Endothelial cell (in vitro differentiated cells): ENCODE data around the gene FBXL19. TPM values are rescaled to one million over a fixed set of nuclear protein-coding genes. Genes with fewer than 3 reads are reported as not detected.
"Not testable (repeated sequence)": the region's sequence is repeated elsewhere in the genome, so short reads cannot be mapped to it uniquely, and the experiment has no call there.

Experiments used
- DNase-seq: peaks from one replicate; pipeline ENCODE4 v3.0.0; 2021; ENCODE audit warnings: low spot score
- H3K27ac Mint-ChIP-seq: one replicate; pipeline ENCODE4 v1.8.0; 2021; ENCODE audit warnings: mixed read lengths, inconsistent platforms; ENCODE audit not compliant: unreplicated experiment
- H3K27me3 Mint-ChIP-seq: one replicate; pipeline ENCODE4 v1.8.0; 2021; ENCODE audit warnings: mild to moderate bottlenecking, moderate library complexity, mixed read lengths, inconsistent platforms; ENCODE audit not compliant: unreplicated experiment
- H3K36me3 Mint-ChIP-seq: one replicate; pipeline ENCODE4 v1.8.0; 2021; ENCODE audit warnings: mild to moderate bottlenecking, low read depth, mixed read lengths, inconsistent platforms; ENCODE audit not compliant: unreplicated experiment
- H3K4me1 Mint-ChIP-seq: one replicate; pipeline ENCODE4 v1.8.0; 2021; ENCODE audit warnings: mild to moderate bottlenecking, mixed read lengths, inconsistent platforms; ENCODE audit not compliant: unreplicated experiment
- H3K4me3 Mint-ChIP-seq: one replicate; pipeline ENCODE4 v1.8.0; 2021; ENCODE audit warnings: mild to moderate bottlenecking, mixed read lengths, inconsistent platforms; ENCODE audit not compliant: unreplicated experiment
- H3K9me3 Mint-ChIP-seq: one replicate; pipeline ENCODE4 v1.8.0; 2021; ENCODE audit warnings: mixed read lengths, inconsistent platforms; ENCODE audit not compliant: unreplicated experiment
- total RNA-seq: library from RNA; stranded (reverse); fragmentation: NEBNext Ultra II Directional; extraction: Animal tissue kit (Norgen Biotek cat#: 25700); gene quantifications from one replicate; pipeline ENCODE4 v1.2.1, GENCODE V29; 2021; ENCODE audit not compliant: unreplicated experiment
- TF ChIP-seq, protein P1 (sequence below): fragments of 200-600 bp; sonication (generic); IDR thresholded peaks from one replicate; pipeline ENCODE4 v1.5.0; 2021; ENCODE audit warnings: antibody characterized with exemption; ENCODE audit not compliant: unreplicated experiment

Gene FBXL19
- total RNA-seq, 1 donor from 2014 or later: 117 TPM

DNA sequence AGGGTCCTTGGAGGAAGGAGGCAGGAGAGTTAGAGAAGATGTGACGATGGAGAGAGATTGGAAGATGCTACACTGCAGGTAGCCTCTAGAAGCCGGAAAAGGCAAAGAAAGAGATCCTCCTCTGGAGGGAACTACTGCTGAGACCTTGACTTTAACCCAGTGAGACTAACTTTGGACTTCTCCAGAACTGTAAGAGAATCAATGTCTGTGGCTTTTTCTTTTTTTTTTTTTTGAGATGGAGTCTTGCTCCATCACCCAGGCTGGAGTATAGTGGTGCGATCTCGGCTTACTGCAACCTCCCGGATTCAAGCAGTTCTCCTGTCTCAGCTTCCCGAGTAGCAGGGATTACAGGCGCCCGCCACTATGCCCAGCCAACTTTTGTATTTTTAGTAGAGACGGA, 38.2 kb upstream of the FBXL19 start:
- TF ChIP-seq, protein P1, sequence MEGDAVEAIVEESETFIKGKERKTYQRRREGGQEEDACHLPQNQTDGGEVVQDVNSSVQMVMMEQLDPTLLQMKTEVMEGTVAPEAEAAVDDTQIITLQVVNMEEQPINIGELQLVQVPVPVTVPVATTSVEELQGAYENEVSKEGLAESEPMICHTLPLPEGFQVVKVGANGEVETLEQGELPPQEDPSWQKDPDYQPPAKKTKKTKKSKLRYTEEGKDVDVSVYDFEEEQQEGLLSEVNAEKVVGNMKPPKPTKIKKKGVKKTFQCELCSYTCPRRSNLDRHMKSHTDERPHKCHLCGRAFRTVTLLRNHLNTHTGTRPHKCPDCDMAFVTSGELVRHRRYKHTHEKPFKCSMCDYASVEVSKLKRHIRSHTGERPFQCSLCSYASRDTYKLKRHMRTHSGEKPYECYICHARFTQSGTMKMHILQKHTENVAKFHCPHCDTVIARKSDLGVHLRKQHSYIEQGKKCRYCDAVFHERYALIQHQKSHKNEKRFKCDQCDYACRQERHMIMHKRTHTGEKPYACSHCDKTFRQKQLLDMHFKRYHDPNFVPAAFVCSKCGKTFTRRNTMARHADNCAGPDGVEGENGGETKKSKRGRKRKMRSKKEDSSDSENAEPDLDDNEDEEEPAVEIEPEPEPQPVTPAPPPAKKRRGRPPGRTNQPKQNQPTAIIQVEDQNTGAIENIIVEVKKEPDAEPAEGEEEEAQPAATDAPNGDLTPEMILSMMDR: no peak
- peak overlapping the region; percentile 51 for H3K4me3 Mint-ChIP-seq

DNA sequence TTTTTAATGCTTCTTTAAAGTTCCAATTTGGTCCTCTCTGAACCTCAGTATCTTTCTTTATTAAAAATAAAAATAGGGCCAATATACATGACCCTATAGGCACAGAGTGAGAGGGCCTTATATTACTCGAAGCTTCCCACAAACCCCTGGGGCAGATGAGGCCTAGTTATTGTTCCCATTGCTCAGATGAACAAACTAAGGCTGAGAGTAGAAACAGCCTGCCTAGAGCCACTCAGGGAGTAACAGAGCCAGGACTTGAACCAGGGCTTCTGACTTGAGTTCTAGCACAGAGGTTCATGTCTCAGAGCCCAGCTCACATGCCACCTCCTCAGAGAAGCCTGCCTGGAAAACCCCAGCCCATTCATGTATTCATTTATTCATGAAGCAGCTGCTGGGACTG, 37.2 kb upstream of the FBXL19 start:
- peaks cover 16% of the 10 kb centered on the region for H3K27me3 Mint-ChIP-seq
- H3K36me3 Mint-ChIP-seq: peaks cover 32% of the 10 kb centered on the region
- peaks cover 9% of the 10 kb centered on the region for H3K4me1 Mint-ChIP-seq
- no peaks in the 10 kb centered on the region for H3K9me3 Mint-ChIP-seq
- H3K27ac Mint-ChIP-seq: no peak overlapping the region
- TF ChIP-seq, protein P1: no peak
- no peak for DNase-seq
- H3K4me3 Mint-ChIP-seq: no peak overlapping the region

More for the DNA sequence above, 38.2 kb upstream of the FBXL19 start:
- H3K36me3 Mint-ChIP-seq: peaks cover 32% of the 10 kb centered on the region
- H3K9me3 Mint-ChIP-seq: no peaks in the 10 kb centered on the region
- peaks cover 9% of the 10 kb centered on the region for H3K4me1 Mint-ChIP-seq
- H3K27ac Mint-ChIP-seq: peak overlapping the region; percentile 25
- DNase-seq: no peak
- H3K27me3 Mint-ChIP-seq: peaks cover 15% of the 10 kb centered on the region

DNA sequence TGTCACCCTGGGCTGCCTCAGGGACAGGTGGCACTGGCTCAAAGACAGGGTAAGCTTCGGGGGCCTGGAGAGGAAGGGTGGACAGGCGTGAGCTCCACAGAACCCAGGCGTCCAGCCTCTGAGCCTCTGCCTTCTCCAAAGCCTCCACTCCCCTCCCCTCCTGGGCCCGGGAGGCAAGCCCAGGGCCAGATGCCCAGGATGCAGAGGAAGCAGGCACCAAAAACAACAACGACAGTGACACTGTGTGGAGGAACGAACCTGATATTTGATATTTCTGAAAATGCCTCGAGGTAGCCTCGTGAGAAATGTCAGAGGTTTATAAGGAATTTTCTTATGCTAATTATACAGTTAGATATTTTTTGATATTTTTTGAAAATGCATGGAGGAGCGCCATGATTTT, 35.4 kb upstream of the FBXL19 start:
- TF ChIP-seq, protein P1: no peak
- no peak for DNase-seq
- peaks cover 5% of the 10 kb centered on the region for H3K4me1 Mint-ChIP-seq
- peaks cover 31% of the 10 kb centered on the region for H3K36me3 Mint-ChIP-seq
- H3K27ac Mint-ChIP-seq: no peak overlapping the region
- no peak overlapping the region for H3K4me3 Mint-ChIP-seq
- H3K9me3 Mint-ChIP-seq: no peaks in the 10 kb centered on the region
- H3K27me3 Mint-ChIP-seq: peaks cover 15% of the 10 kb centered on the region

DNA sequence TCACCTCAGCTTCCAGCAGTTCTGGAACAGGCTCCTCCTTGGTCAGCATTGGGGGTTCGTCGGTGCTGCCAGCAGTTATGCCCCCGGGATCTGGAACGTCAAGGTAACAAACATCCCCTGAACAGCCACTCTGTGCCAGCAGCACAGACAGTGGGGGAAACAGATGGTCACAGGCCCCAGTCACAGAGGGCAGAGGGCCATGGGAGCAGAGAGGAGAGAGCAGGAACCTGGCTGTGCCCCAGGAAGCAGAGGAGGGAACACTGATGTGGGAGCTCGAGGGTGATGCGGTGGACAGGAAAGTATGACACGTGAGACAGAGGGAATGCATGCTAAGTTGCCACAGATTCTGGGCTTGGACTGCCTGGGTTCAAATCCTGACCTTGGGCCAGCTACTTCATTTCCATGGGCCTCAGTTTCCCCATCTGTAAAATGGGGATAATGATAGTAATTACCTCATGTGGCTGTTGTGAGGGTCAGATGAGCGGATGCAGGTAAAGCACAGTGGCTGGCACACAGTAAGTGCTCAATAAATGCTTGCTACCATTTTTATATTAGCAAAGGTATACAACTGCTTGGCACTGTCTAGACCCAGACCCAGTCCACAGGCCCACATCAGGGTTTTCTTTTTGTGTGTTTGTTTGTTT, 34.4 kb upstream of the FBXL19 start:
- no peak overlapping the region for H3K27ac Mint-ChIP-seq

DNA sequence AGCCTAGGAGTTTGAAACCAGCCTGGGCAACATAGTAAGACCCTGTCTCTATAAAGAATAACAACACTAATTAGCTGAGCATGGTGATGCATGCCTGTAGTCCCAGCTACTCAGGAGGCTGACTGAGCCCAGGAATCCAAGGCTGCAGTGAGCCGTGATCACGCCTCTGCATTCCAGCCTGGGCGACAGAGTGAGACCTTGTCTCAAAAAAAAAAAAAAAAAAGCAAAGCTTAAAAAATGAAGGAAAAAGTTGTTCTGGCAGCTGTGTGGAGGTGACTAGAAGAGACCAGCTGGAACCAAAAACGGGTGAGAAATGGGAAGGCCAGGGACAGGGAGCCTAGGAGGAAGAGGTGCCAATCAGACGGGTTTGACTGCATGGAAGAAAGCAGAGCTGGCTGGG, 33.7 kb upstream of the FBXL19 start:
- TF ChIP-seq, protein P1: no peak
- DNase-seq: no peak
- Mint-ChIP-seq H3K4me3 (peak overlapping the region; percentile 80), H3K36me3 (peaks cover 31% of the 10 kb centered on the region), H3K27ac (no peak overlapping the region), H3K4me1 (peaks cover 13% of the 10 kb centered on the region), H3K9me3 (no peaks in the 10 kb centered on the region), H3K27me3 (peaks cover 19% of the 10 kb centered on the region)

More for the DNA sequence above, 34.4 kb upstream of the FBXL19 start:
- TF ChIP-seq, protein P1: no peak
- Mint-ChIP-seq H3K4me3 (peak overlapping the region; percentile 64), H3K9me3 (no peaks in the 10 kb centered on the region), H3K4me1 (peaks cover 8% of the 10 kb centered on the region), H3K36me3 (peaks cover 29% of the 10 kb centered on the region), H3K27me3 (peaks cover 17% of the 10 kb centered on the region)
- no peak for DNase-seq

DNA sequence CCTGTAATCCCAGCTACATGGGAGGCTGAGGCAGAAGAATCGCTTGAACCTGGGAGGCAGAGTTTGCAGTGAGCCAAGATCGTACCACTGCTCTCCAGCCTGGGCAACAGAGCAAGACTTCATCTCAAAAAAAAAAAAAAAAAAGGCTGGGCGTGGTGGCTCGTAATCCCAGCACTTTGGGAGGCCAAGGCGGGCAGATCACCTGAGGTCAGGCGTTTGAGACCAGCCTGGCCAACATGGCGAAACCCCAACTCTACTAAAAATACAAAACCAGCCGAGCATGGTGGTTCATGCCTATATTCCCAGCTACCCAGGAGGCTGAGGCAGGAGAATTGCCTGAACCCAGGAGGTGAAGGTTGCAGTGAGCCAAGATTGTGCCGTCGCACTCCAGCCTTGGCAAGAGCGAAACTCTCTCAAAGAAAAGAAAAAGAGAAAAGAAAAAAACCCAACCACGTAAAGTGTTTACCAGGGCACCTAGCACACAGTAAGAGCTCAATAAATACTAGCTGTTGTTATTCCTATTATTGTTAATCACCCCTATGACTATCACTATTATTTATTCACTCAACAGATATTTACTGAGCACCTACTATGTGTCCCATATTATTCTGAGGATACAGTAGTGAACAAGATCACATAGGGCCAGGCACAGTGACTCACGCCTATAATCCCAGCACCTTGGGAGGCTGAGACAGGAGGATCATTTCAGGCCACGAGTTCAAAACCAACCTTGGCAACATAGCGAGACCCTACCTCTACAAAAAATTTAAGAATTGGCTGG, 32.1 kb upstream of the FBXL19 start:
- H3K4me1 Mint-ChIP-seq: peaks cover 27% of the 10 kb centered on the region

More for the DNA sequence above, 32.1 kb upstream of the FBXL19 start:
- peak overlapping the region; percentile 52 for H3K27ac Mint-ChIP-seq
- not testable (repeated sequence) for DNase-seq, H3K9me3 Mint-ChIP-seq
- peaks cover 23% of the 10 kb centered on the region for H3K27me3 Mint-ChIP-seq
- H3K36me3 Mint-ChIP-seq: peaks cover 31% of the 10 kb centered on the region
- H3K4me3 Mint-ChIP-seq: peak overlapping the region; percentile 71
